ENCODE results near the gene CELF1. TPM values are rescaled to one million over a fixed set of nuclear protein-coding genes. Genes with fewer than 3 reads are reported as not detected.

The CELF1 gene
- total RNA-seq, 3 donors from 2014 or later (not counting 1 experiment from before 2014, with no cell fraction given): 128 to 168 (median 162) TPM

GRCh38 chr11:47418454-47419259 lies 134.3 kb downstream of the CELF1 start:
- no peak for ATAC-seq
- no peaks in the 10 kb centered on the region for H3K4me1 ChIP-seq (ENCODE audit: control insufficient read depth, insufficient read depth, low read length)
- peaks cover 0 to 19% of the 10 kb centered on the region in 2 donors for H3K4me1 Mint-ChIP-seq
- no peak overlapping the region for H3K27ac ChIP-seq (ENCODE audit: low read length)
- no peak overlapping the region for H3K4me3 Mint-ChIP-seq
- H3K27me3 ChIP-seq (ENCODE audit: control insufficient read depth, insufficient read depth, low read length): no peaks in the 10 kb centered on the region
- H3K36me3 Mint-ChIP-seq: no peaks in the 10 kb centered on the region
- no peak overlapping the region for H3K4me3 ChIP-seq (ENCODE audit: low read length)
- peaks cover 57% of the 10 kb centered on the region for H3K36me3 ChIP-seq (ENCODE audit: control insufficient read depth, insufficient read depth, low read length)
- no peak for DNase-seq
- H3K27me3 Mint-ChIP-seq (ENCODE audit: low read depth in 2 of 2): no peaks in the 10 kb centered on the region
- intact Hi-C loops (cut with micrococcal nuclease): no loop called here
- H3K27ac Mint-ChIP-seq: peak overlapping the region; percentile 36 to 74
- H3K9me3 ChIP-seq (ENCODE audit: control insufficient read depth, insufficient read depth, low read length): no peaks in the 10 kb centered on the region
- 95% methylated on average over 23 of the region's 23 CpGs for WGBS (ENCODE audit: insufficient coverage)
- TF ChIP-seq, protein P1, sequence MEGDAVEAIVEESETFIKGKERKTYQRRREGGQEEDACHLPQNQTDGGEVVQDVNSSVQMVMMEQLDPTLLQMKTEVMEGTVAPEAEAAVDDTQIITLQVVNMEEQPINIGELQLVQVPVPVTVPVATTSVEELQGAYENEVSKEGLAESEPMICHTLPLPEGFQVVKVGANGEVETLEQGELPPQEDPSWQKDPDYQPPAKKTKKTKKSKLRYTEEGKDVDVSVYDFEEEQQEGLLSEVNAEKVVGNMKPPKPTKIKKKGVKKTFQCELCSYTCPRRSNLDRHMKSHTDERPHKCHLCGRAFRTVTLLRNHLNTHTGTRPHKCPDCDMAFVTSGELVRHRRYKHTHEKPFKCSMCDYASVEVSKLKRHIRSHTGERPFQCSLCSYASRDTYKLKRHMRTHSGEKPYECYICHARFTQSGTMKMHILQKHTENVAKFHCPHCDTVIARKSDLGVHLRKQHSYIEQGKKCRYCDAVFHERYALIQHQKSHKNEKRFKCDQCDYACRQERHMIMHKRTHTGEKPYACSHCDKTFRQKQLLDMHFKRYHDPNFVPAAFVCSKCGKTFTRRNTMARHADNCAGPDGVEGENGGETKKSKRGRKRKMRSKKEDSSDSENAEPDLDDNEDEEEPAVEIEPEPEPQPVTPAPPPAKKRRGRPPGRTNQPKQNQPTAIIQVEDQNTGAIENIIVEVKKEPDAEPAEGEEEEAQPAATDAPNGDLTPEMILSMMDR (IDR thresholded peaks at IDR 0.05): no peak
- no peaks in the 10 kb centered on the region for H3K9me3 Mint-ChIP-seq

DNA sequence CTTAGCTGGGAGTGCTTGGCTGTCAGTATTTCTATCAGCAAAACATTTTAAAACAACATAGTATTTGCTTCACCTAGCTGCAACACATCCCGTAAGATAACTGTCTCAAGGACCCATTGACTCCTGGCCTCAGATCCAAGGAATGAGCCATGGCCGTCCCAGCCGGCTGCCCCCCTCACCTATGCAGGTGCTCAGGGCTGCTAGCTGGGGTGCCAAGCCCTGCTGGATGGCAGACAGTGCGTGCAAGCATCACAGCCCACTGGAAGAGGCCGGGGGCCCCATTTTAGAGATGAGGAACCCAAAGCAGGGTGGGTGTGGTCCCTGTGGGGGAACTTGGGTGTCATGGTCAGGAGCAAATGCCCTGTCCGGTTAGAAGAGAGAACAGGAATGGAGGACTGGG lies 135.2 kb downstream of the CELF1 start:
- Mint-ChIP-seq H3K4me3 (no peak overlapping the region), H3K9me3 (no peaks in the 10 kb centered on the region), H3K36me3 (no peaks in the 10 kb centered on the region), H3K4me1 (peaks cover 0 to 19% of the 10 kb centered on the region in 2 donors), H3K27me3 (ENCODE audit: low read depth in 2 of 2) (no peaks in the 10 kb centered on the region), H3K27ac (peak overlapping the region; percentile 36 to 74)
- H3K9me3 ChIP-seq (ENCODE audit: control insufficient read depth, insufficient read depth, low read length): no peaks in the 10 kb centered on the region
- H3K36me3 ChIP-seq (ENCODE audit: control insufficient read depth, insufficient read depth, low read length): peaks cover 56% of the 10 kb centered on the region
- WGBS (ENCODE audit: insufficient coverage): 92% methylated on average over 6 of the region's 6 CpGs
- H3K4me3 ChIP-seq (ENCODE audit: low read length): no peak overlapping the region
- no peak overlapping the region for H3K27ac ChIP-seq (ENCODE audit: low read length)
- no peaks in the 10 kb centered on the region for H3K4me1 ChIP-seq (ENCODE audit: control insufficient read depth, insufficient read depth, low read length)
- no peaks in the 10 kb centered on the region for H3K27me3 ChIP-seq (ENCODE audit: control insufficient read depth, insufficient read depth, low read length)
- intact Hi-C loops (cut with micrococcal nuclease): no loop called here
- no peak for ATAC-seq
- TF ChIP-seq, protein P1 (IDR thresholded peaks at IDR 0.05): no peak
- no peak for DNase-seq

DNA sequence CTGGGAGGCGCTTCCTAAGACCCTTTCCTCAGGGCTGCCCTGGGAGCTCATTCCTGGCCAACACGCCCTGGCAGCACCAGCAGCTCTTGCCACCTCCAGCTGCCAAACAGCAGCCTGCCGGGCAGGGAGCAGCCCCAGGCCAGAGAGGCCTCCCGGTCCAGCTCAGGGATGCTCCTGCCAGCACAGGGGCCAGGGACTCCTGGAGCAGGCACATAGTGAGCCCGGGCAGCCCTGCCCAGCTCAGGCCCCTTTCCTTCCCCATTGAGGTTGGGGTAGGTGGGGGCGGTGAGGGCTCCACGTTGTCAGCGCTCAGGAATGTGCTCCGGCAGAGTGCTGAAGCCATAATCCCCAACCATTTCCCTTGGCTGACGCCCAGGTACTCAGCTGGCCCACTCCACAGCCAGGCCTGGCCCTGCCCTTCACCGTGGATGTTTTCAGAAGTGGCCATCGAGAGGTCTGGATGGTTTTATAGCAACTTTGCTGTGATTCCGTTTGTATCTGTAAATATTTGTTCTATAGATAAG lies 136.9 kb downstream of the CELF1 start:
- Mint-ChIP-seq H3K9me3 (no peaks in the 10 kb centered on the region), H3K4me1 (peaks cover 0 to 26% of the 10 kb centered on the region in 2 donors), H3K36me3 (no peaks in the 10 kb centered on the region), H3K4me3 (no peak overlapping the region), H3K27ac (no peak overlapping the region), H3K27me3 (ENCODE audit: low read depth in 2 of 2) (no peaks in the 10 kb centered on the region)
- H3K4me3 ChIP-seq (ENCODE audit: low read length): no peak overlapping the region
- DNase-seq (no peak), ATAC-seq (no peak)
- no peaks in the 10 kb centered on the region for H3K9me3 ChIP-seq (ENCODE audit: control insufficient read depth, insufficient read depth, low read length)
- H3K36me3 ChIP-seq (ENCODE audit: control insufficient read depth, insufficient read depth, low read length): peaks cover 46% of the 10 kb centered on the region
- no peak overlapping the region for H3K27ac ChIP-seq (ENCODE audit: low read length)
- TF ChIP-seq, protein P1 (IDR thresholded peaks at IDR 0.05): no peak
- WGBS (ENCODE audit: insufficient coverage): 68% methylated on average over 9 of the region's 13 CpGs
- no peaks in the 10 kb centered on the region for H3K4me1 ChIP-seq (ENCODE audit: control insufficient read depth, insufficient read depth, low read length)
- H3K27me3 ChIP-seq (ENCODE audit: control insufficient read depth, insufficient read depth, low read length): no peaks in the 10 kb centered on the region
- intact Hi-C loops (cut with micrococcal nuclease): no loop called here

Other genes starting within 250 kb of the CELF1 start
- under 1 TPM in 2 of 3 donors, not detected in 1; 0.45 to 0.53 TPM for gene MYBPC3, start 200.4 kb downstream of the CELF1 start, total RNA-seq
- gene SPI1, start 174.6 kb downstream of the CELF1 start, total RNA-seq: 10 to 100 TPM; 15.0 to 65.4 (median 55.4) TPM
- 10 to 100 TPM; 29.1 to 34.7 (median 32.6) TPM for gene SLC39A13, start 144.5 kb downstream of the CELF1 start, total RNA-seq
- 10 to 100 TPM; 74.0 to 85.9 (median 77.7) TPM for gene PSMC3, start 126.7 kb downstream of the CELF1 start, total RNA-seq
- gene RAPSN, start 104.0 kb downstream of the CELF1 start, total RNA-seq: 1 to 10 TPM; 1.6 to 2.2 (median 1.7) TPM
- gene PTPMT1, start 12.5 kb upstream of the CELF1 start, total RNA-seq: 10 to 100 TPM; 19.4 to 28.6 (median 20.4) TPM
- gene KBTBD4, start 25.8 kb upstream of the CELF1 start, total RNA-seq: 10 to 100 TPM; 17.7 to 24.1 (median 20.9) TPM
- 100 to 1,000 TPM; 114 to 138 (median 115) TPM for gene NDUFS3, start 25.9 kb upstream of the CELF1 start, total RNA-seq
- under 1 TPM in 1 of 3 donors, not detected in 2; 0.25 TPM for gene FAM180B, start 33.5 kb upstream of the CELF1 start, total RNA-seq
- gene C1QTNF4, start 41.3 kb upstream of the CELF1 start, total RNA-seq: 1 to 10 TPM in 2 of 3 donors, under 1 TPM in 1; 0.78 to 2.0 (median 1.3) TPM
- gene MTCH2, start 89.4 kb upstream of the CELF1 start, total RNA-seq: 10 to 100 TPM; 25.0 to 32.4 (median 31.4) TPM
- gene AGBL2, start 162.2 kb upstream of the CELF1 start, total RNA-seq: 1 to 10 TPM; 6.1 to 8.5 (median 8.2) TPM
- 100 to 1,000 TPM; 205 to 252 (median 214) TPM for gene FNBP4, start 214.2 kb upstream of the CELF1 start, total RNA-seq